GM12873 (cell line): ENCODE data around the gene SNRNP40.

Experiments
- CTCF ChIP-seq: IDR thresholded peaks from 2 replicates; pipeline ENCODE4 v1.5.1; 2012; ENCODE audit warnings: low read depth, mild to moderate bottlenecking, moderate library complexity, low read length, control low read depth; ENCODE audit not compliant: insufficient read depth; ENCODE audit errors: missing control alignments

Gene SNRNP40

GRCh38 chr1:31238986-31239613 is 57.5 kb downstream of the SNRNP40 start:
- no peak for TF ChIP-seq CTCF

- TF ChIP-seq CTCF: no peak
Observed at GRCh38 chr1:31238612-31238985, 58.0 kb downstream of the SNRNP40 start.

GRCh38 chr1:31234870-31235269 is 61.7 kb downstream of the SNRNP40 start:
- TF ChIP-seq CTCF: no peak

- no peak for TF ChIP-seq CTCF
Observed at GRCh38 chr1:31234123-31234708, 62.4 kb downstream of the SNRNP40 start.

- TF ChIP-seq CTCF: no peak
Observed at GRCh38 chr1:31232689-31233088, 63.9 kb downstream of the SNRNP40 start.

- no peak for TF ChIP-seq CTCF
Observed at GRCh38 chr1:31231802-31232201, 64.8 kb downstream of the SNRNP40 start.

- TF ChIP-seq CTCF: no peak
Observed at GRCh38 chr1:31230378-31230777, 66.2 kb downstream of the SNRNP40 start.

- TF ChIP-seq CTCF: no peak
Observed at GRCh38 chr1:31228986-31229385, 67.6 kb downstream of the SNRNP40 start.
